ENCODE measurements around the gene DNAH1.
"Not testable (repeated sequence)": the region's sequence is repeated elsewhere in the genome, so short reads cannot be mapped to it uniquely, and the experiment has no call there.

DNAH1 gene

GRCh38 chr3:52315977-52316764 is at the start of gene DNAH1:
Gene DNAH1 (plus strand): TSS chr3:52316319. CDS start chr3:52322443, 6,124 bp downstream.
- no peak for DNase-seq

GRCh38 chr3:52268036-52268435 is 48.1 kb upstream of the DNAH1 start:
- no peak for DNase-seq

GRCh38 chr3:52269776-52270175 is 46.3 kb upstream of the DNAH1 start:
- DNase-seq = no peak

- DNase-seq = no peak
Observed at GRCh38 chr3:52270252-52270754, 45.8 kb upstream of the DNAH1 start.

GRCh38 chr3:52272172-52272571 is 43.9 kb upstream of the DNAH1 start:
- DNase-seq = not testable (repeated sequence)

- DNase-seq = no peak
Observed at GRCh38 chr3:52272831-52273230, 43.3 kb upstream of the DNAH1 start.

- not testable (repeated sequence) for DNase-seq
Observed at GRCh38 chr3:52274781-52275180, 41.3 kb upstream of the DNAH1 start.

- DNase-seq = no peak
Observed at GRCh38 chr3:52277071-52277964, 38.8 kb upstream of the DNAH1 start.

GRCh38 chr3:52277972-52278509 is 38.1 kb upstream of the DNAH1 start:
- no peak for DNase-seq

GRCh38 chr3:52278510-52279069 is 37.5 kb upstream of the DNAH1 start, which contains the start of gene WDR82:
Gene WDR82 (minus strand): TSS chr3:52278649. CDS start chr3:52278361, 288 bp downstream.
- DNase-seq = peak; percentile 77

- DNase-seq = no peak
Observed at GRCh38 chr3:52279596-52279995, 36.5 kb upstream of the DNAH1 start.

GRCh38 chr3:52280050-52280461 is 36.1 kb upstream of the DNAH1 start:
- peak; percentile 39 for DNase-seq

GRCh38 chr3:52281981-52282801 is 33.9 kb upstream of the DNAH1 start:
- DNase-seq = no peak

GRCh38 chr3:52283306-52283705 is 32.8 kb upstream of the DNAH1 start:
- DNase-seq = no peak

- DNase-seq = not testable (repeated sequence)
Observed at GRCh38 chr3:52284051-52284450, 32.1 kb upstream of the DNAH1 start.

GRCh38 chr3:52286777-52287110 is 29.4 kb upstream of the DNAH1 start:
- no peak for DNase-seq

- DNase-seq = no peak
Observed at GRCh38 chr3:52288674-52289073, 27.4 kb upstream of the DNAH1 start.

GRCh38 chr3:52289338-52289746 is 26.8 kb upstream of the DNAH1 start:
- no peak for DNase-seq

- no peak for DNase-seq
Observed at GRCh38 chr3:52289747-52290595, 26.1 kb upstream of the DNAH1 start.

GRCh38 chr3:52290596-52291507 is 25.3 kb upstream of the DNAH1 start:
- DNase-seq = no peak
